HepG2 (cell line): ENCODE data around the gene CRYBA2. TPM values are rescaled to one million over a fixed set of nuclear protein-coding genes. Genes with fewer than 3 reads are reported as not detected.

Experiments
- FOXJ3 ChIP-seq: sonication (generic); formaldehyde crosslinking; IDR thresholded peaks from 2 replicates; pipeline ENCODE4 v1.4.0; 2020; ENCODE audit warnings: missing genetic modification reagents, mild to moderate bottlenecking, borderline replicate concordance
- HIC2 ChIP-seq: sonication (generic); formaldehyde crosslinking; IDR thresholded peaks from 2 replicates; pipeline ENCODE4 v1.9.0; 2022; ENCODE audit warnings: low read depth, missing genetic modification reagents
- HIVEP1 ChIP-seq: sonication (generic); formaldehyde crosslinking; IDR thresholded peaks from 2 replicates; pipeline ENCODE4 v1.4.0; 2020; ENCODE audit warnings: mild to moderate bottlenecking, missing genetic modification reagents
- HNF1B ChIP-seq: sonication (generic); formaldehyde crosslinking; IDR thresholded peaks from 2 replicates; pipeline ENCODE4 v1.5.1; 2020; ENCODE audit warnings: mild to moderate bottlenecking, moderate library complexity, missing genetic modification reagents
- MED1 ChIP-seq: sonication (generic); formaldehyde crosslinking; IDR thresholded peaks from 2 replicates; pipeline ENCODE4 v1.4.0; 2020; ENCODE audit warnings: missing genetic modification reagents
- MTA1 ChIP-seq: sonication (generic); formaldehyde crosslinking; IDR thresholded peaks from 2 replicates; pipeline ENCODE4 v1.4.0; 2020; ENCODE audit warnings: missing genetic modification reagents, mild to moderate bottlenecking, borderline replicate concordance
- PHB2 ChIP-seq: fragments of 450-650 bp; IDR thresholded peaks from 2 replicates; pipeline ENCODE4 v1.6.1; 2018; ENCODE audit not compliant: partially characterized antibody
- PLRG1 ChIP-seq: fragments of 450-650 bp; conservative IDR thresholded peaks from 2 replicates; pipeline ENCODE4 v1.6.1; 2016
- RAD51 ChIP-seq: fragments of 450-650 bp; IDR thresholded peaks from 2 replicates; pipeline ENCODE4 v1.6.1; 2016; ENCODE audit warnings: borderline replicate concordance
- TBL1XR1 ChIP-seq: fragments of 150-350 bp; IDR thresholded peaks from 2 replicates; pipeline ENCODE4 v1.6.1; 2014; ENCODE audit warnings: borderline replicate concordance, low read length; ENCODE audit not compliant: partially characterized antibody
- TFDP1 ChIP-seq: IDR thresholded peaks from 2 replicates; pipeline ENCODE4 v1.6.1; 2016; ENCODE audit warnings: missing compliant biosample characterization, missing genetic modification reagents, borderline replicate concordance
- XRCC5 ChIP-seq: fragments of 200-400 bp; formaldehyde crosslinking; optimal IDR thresholded peaks from 2 replicates; pipeline ENCODE3; 2017; ENCODE audit warnings: mild to moderate bottlenecking, low read length
- ZFY ChIP-seq: sonication (generic); formaldehyde crosslinking; IDR thresholded peaks from 2 replicates; pipeline ENCODE4 v1.4.0; 2020; ENCODE audit warnings: missing genetic modification reagents
- ZMYM3 ChIP-seq: sonication (generic); formaldehyde crosslinking; IDR thresholded peaks from 2 replicates; pipeline ENCODE4 v1.5.1; 2020; ENCODE audit warnings: mild to moderate bottlenecking, missing genetic modification reagents
- ZNF556 ChIP-seq: sonication (generic); formaldehyde crosslinking; IDR thresholded peaks from 2 replicates; pipeline ENCODE4 v1.4.0; 2020; ENCODE audit warnings: mild to moderate bottlenecking, missing genetic modification reagents, borderline replicate concordance
- ZNF569 ChIP-seq: sonication (generic); formaldehyde crosslinking; IDR thresholded peaks from 2 replicates; pipeline ENCODE4 v1.5.0; 2020; ENCODE audit warnings: mild to moderate bottlenecking, missing genetic modification reagents, moderate library complexity, borderline replicate concordance
- ZNF609 ChIP-seq: sonication (generic); formaldehyde crosslinking; IDR thresholded peaks from 2 replicates; pipeline ENCODE4 v1.4.0; 2020; ENCODE audit warnings: mild to moderate bottlenecking, missing genetic modification reagents, borderline replicate concordance
- ZNF629 ChIP-seq: sonication (generic); formaldehyde crosslinking; conservative IDR thresholded peaks from 2 replicates; pipeline ENCODE4 v1.5.0; 2020; ENCODE audit warnings: missing genetic modification reagents
- ZNF777 ChIP-seq: sonication (generic); formaldehyde crosslinking; IDR thresholded peaks from 2 replicates; pipeline ENCODE4 v1.4.0; 2020; ENCODE audit warnings: missing genetic modification reagents
- polyA plus RNA-seq, 8 experiments: library from polyadenylated mRNA; depleted of rRNA in 3 of 8; stranded (reverse) in 7 of 8; unstranded in 1 of 8; fragments of >200 nt; fragmentation: Illumina TruSeq in 4 of 8; extraction: Trizol in 4 of 8; gene quantifications; 2 replicates each; pipeline versions ENCODE4 v1.2.1 to v1.2.3, GENCODE V29; 2011 to 2016; ENCODE audit warnings: low read depth in 4 of 8, missing spikeins in 1 of 8, mixed read lengths in 1 of 8; ENCODE audit not compliant: insufficient read depth in 1 of 8
- total RNA-seq, 5 experiments: library from RNA; depleted of rRNA; stranded (reverse); fragments of >200 nt; fragmentation: Illumina TruSeq; extraction: Trizol; gene quantifications; 2 replicates each; pipeline ENCODE4 v1.2.3, GENCODE V29; 2016; ENCODE audit warnings: low read depth in 1 of 5
- TF ChIP-seq, protein P1 (sequence below): sonication (generic); formaldehyde crosslinking; IDR thresholded peaks from 2 replicates; pipeline ENCODE4 v1.8.1; 2023; ENCODE audit warnings: mild to moderate bottlenecking, inconsistent platforms, moderate library complexity, missing genetic modification reagents, borderline replicate concordance

Gene CRYBA2
- total and polyA plus RNA-seq, 2 of the 13 experiments (the other 11 are each of a cell fraction or from before 2014, with no cell fraction given), result not detected

DNA sequence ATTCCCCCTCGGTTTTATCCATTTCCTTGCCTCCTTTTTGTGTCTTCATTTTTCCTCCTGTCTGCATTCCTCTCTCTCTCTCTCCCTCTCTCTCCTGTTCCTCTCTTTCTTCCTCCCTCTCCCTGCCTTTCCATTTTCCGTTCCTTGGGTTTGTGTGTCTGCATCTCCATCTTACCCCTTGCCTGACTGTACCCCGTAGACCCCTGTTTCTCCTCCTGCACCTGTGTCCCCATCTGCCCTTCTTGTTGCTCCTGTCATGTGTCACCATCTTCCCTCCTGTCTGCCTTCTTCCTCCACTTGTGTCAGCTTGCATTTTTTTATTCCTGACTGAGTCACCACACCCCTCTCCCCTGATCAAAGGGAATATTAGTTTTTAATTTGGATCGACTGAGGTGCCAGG is 32.0 kb downstream of the CRYBA2 start (continued):
- no peak for TF ChIP-seq ZNF609 (CRISPR knock-in tag)
- TF ChIP-seq TBL1XR1, result no peak
- TF ChIP-seq PLRG1, result 0 out of 2 replicates have a peak, but pooled peaks have one; percentile 14
- TF ChIP-seq ZNF569, result no peak
- TF ChIP-seq, protein P1, sequence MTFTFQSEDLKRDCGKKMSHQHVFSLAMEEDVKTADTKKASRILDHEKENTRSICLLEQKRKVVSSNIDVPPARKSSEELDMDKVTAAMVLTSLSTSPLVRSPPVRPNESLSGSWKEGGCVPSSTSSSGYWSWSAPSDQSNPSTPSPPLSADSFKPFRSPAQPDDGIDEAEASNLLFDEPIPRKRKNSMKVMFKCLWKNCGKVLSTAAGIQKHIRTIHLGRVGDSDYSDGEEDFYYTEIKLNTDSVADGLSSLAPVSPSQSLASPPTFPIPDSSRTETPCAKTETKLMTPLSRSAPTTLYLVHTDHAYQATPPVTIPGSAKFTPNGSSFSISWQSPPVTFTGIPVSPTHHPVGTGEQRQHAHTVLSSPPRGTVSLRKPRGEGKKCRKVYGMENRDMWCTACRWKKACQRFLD, result no peak
- 0 out of 2 replicates have a peak, but pooled peaks have one; percentile 14 for TF ChIP-seq RAD51
- TF ChIP-seq FOXJ3 (CRISPR knock-in tag), result no peak
- no peak for TF ChIP-seq MED1 (CRISPR knock-in tag)
- TF ChIP-seq TFDP1 (CRISPR knock-in tag), result no peak
- no peak for TF ChIP-seq HIC2 (CRISPR knock-in tag)
- TF ChIP-seq ZFY (CRISPR knock-in tag), result no peak
- no peak for TF ChIP-seq XRCC5
- TF ChIP-seq MTA1 (CRISPR knock-in tag), result no peak
- no peak for TF ChIP-seq HNF1B (CRISPR knock-in tag)
- TF ChIP-seq HIVEP1 (CRISPR knock-in tag), result no peak
- no peak for TF ChIP-seq ZMYM3 (CRISPR knock-in tag)
- peak; percentile 95 for TF ChIP-seq PHB2
- no peak for TF ChIP-seq ZNF629
- no peak for TF ChIP-seq ZNF777 (CRISPR knock-in tag)
- no peak for TF ChIP-seq ZNF556 (CRISPR knock-in tag)
